ENCODE measurements around the gene EIF4EBP2. TPM values are rescaled to one million over a fixed set of nuclear protein-coding genes. Genes with fewer than 3 reads are reported as not detected.

Gene EIF4EBP2
- total RNA-seq, 1 experiment from 2014 or later: 36.7 TPM

DNA sequence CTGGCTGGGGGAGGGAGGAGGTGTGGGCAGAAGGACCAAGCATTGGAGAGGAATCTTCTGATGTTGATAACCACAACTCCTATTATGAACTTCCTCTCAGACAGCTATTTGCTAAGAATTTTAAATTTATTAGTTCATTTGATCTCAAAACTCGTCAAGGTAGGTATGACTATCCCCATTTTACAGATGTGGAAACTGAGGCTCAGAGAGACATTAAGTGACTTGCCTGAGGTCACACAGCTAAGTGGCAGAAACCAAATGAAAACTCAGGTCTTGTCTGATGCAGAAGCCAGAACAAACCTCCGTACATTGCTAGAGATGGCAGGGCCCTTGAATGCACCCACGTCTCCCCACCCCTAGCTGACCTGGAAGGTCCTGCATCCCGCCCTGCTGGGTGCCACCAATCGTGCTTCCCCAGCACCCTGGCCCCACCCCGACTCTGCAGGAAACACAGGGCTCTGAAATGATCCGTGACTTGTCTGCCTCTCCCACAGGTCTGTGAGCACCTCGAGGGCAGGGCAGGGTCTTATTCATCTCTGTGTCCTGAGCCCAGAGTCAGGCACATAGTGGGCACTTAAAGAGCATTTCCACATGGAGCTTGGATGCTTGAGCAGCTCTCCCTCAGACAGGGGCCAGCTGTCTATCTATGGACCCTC, 69.0 kb downstream of the EIF4EBP2 start (continued):
- TF ChIP-seq TCF7L2 (IDR thresholded peaks at IDR 0.05; ENCODE audit: borderline replicate concordance, extremely low read depth, insufficient read depth, insufficient read length) (no peak), JUND (IDR thresholded peaks at IDR 0.05) (no peak), EZH2phosphoT487 (IDR thresholded peaks at IDR 0.05; ENCODE audit: borderline replicate concordance) (no peak), ATF3 (IDR thresholded peaks at IDR 0.05) (no peak), ZNF274 (IDR thresholded peaks at IDR 0.05; ENCODE audit: low read depth, low read length) (no peak)

DNA sequence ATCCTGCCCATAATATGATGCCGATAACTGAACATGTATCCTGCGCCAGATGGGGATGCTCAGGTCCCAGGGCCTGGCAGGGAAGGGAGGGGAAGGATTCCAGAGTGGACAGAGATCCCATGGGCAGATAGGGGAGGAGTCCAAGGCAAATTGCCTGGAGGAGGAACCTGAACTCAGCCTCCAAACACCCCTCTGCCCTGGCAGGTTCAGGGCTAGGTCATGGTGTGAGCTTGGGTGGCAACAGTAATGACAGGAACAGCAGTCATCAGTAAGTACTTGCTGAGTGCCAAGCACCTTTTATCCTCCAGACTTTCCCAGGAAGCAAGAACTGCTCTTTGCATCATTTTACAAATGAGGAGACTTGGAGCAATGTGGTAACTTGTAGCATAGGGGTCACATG, 70.8 kb downstream of the EIF4EBP2 start:
- Histone ChIP-seq H4K20me1 (ENCODE audit: insufficient read depth) (no peaks in the 10 kb centered on the region), H2AFZ (ENCODE audit: low read depth, low read length, poor library complexity, severe bottlenecking) (no peak overlapping the region), H3K4me1 (ENCODE audit: control insufficient read depth in 1 of 2, insufficient read depth in 2 of 2, low read length in 2 of 2) (peaks cover 19 to 53% of the 10 kb centered on the region in 2 experiments), H3K9me2 (ENCODE audit: insufficient read depth) (no peaks in the 10 kb centered on the region), H3K27ac (ENCODE audit: low read depth, low read length) (no peak overlapping the region), H3K27me3 (ENCODE audit: insufficient read depth, low read length) (no peaks in the 10 kb centered on the region), H3K36me3 (ENCODE audit: control insufficient read depth in 1 of 2, insufficient read depth in 2 of 2, low read length in 2 of 2) (no peaks in the 10 kb centered on the region), H3K9ac (ENCODE audit: low read length) (peak overlapping the region; percentile 24; the same call in 1 of the 2 replicates), H3K79me2 (ENCODE audit: insufficient read depth, low read length) (peaks cover 11% of the 10 kb centered on the region), H3K9me3 (ENCODE audit: control insufficient read depth in 1 of 2, insufficient read depth in 1 of 2, low read depth in 1 of 2, low read length in 2 of 2) (no peaks in the 10 kb centered on the region), H3K4me3 (replicated peaks in 1 of 2; ENCODE audit: low read depth in 1 of 2, low read length in 2 of 2) (no peak overlapping the region), H3K4me2 (ENCODE audit: low read length) (peak overlapping the region; percentile 71)
- no TSS peak for BruUV-seq (replicated peaks)
- ATAC-seq: no peak
- ChIA-PET CTCF (interaction anchor here (2.7 kb wide), 1 partner anchor 13 kb away, joined by 14 read pairs; no protein-coding TSS in a partner anchor), POLR2A (no interaction called here), RAD21 (ENCODE audit: low non-redundant PET in 1 of 2, low total read pairs in 2 of 2, uncharacterized antibody in 2 of 2, unreplicated experiment in 2 of 2) (no interaction called here)
- TF ChIP-seq REST (IDR thresholded peaks at IDR 0.05; ENCODE audit: low read depth) (no peak), EZH2 (IDR thresholded peaks at IDR 0.05) (no peak), ZNF274 (IDR thresholded peaks at IDR 0.05; ENCODE audit: low read depth, low read length) (no peak), RAD21 (IDR thresholded peaks at IDR 0.05; ENCODE audit: low read depth) (no peak), EZH2phosphoT487 (IDR thresholded peaks at IDR 0.05; ENCODE audit: borderline replicate concordance) (no peak), CBX3 (IDR thresholded peaks at IDR 0.05; ENCODE audit: low read depth) (no peak), JUND (IDR thresholded peaks at IDR 0.05) (no peak), YY1 (IDR thresholded peaks at IDR 0.05; ENCODE audit: extremely low read depth, insufficient replicate concordance, low read depth, low read length) (no peak), TCF7L2 (IDR thresholded peaks at IDR 0.05; ENCODE audit: borderline replicate concordance, extremely low read depth, insufficient read depth, insufficient read length) (no peak), FOSL1 (IDR thresholded peaks at IDR 0.05; ENCODE audit: low read depth) (no peak), SP1 (IDR thresholded peaks at IDR 0.05; ENCODE audit: low read depth) (no peak), POLR2A (IDR thresholded peaks at IDR 0.05; ENCODE audit: borderline replicate concordance, extremely low read depth, insufficient read depth, insufficient read length) (no peak), POLR2AphosphoS5 (IDR thresholded peaks at IDR 0.05; ENCODE audit: low read depth, low read length) (no peak), SRF (IDR thresholded peaks at IDR 0.05; ENCODE audit: low read depth) (no peak)
- TF ChIP-seq, protein P1, sequence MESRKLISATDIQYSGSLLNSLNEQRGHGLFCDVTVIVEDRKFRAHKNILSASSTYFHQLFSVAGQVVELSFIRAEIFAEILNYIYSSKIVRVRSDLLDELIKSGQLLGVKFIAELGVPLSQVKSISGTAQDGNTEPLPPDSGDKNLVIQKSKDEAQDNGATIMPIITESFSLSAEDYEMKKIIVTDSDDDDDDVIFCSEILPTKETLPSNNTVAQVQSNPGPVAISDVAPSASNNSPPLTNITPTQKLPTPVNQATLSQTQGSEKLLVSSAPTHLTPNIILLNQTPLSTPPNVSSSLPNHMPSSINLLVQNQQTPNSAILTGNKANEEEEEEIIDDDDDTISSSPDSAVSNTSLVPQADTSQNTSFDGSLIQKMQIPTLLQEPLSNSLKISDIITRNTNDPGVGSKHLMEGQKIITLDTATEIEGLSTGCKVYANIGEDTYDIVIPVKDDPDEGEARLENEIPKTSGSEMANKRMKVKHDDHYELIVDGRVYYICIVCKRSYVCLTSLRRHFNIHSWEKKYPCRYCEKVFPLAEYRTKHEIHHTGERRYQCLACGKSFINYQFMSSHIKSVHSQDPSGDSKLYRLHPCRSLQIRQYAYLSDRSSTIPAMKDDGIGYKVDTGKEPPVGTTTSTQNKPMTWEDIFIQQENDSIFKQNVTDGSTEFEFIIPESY (IDR thresholded peaks at IDR 0.05; ENCODE audit: extremely low read depth, insufficient replicate concordance, low read length): no peak
- intact Hi-C loops (cut with micrococcal nuclease): loop anchor here (5.0 kb wide), 1 partner anchor 63 kb away; no protein-coding TSS in a partner anchor
- no peak for DNase-seq (ENCODE audit: low read depth, low spot score)

Data from HCT116 (cell line).